ENCODE data around the gene DDX46.

The DDX46 gene

DNA sequence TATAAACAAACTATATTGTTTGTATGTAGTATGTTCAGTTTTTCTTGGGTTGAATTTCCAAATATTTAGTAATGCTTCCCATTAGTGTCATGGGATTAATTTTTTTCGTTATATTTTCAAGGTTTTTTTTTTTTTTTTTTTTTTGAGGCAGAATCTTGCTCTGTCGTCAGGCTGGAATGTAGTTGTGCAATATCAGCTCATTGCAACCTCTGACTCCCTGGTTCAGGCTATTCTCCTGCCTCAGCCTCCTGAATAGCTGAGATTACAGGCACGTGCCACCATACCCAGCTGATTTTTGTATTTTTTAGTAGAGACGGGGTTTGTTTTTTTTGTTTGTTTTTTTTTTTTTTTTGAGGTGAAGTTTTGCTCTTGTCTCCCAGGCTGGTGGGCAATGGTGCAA, 10.6 kb downstream of the DDX46 start:
- TF ChIP-seq, protein P1, sequence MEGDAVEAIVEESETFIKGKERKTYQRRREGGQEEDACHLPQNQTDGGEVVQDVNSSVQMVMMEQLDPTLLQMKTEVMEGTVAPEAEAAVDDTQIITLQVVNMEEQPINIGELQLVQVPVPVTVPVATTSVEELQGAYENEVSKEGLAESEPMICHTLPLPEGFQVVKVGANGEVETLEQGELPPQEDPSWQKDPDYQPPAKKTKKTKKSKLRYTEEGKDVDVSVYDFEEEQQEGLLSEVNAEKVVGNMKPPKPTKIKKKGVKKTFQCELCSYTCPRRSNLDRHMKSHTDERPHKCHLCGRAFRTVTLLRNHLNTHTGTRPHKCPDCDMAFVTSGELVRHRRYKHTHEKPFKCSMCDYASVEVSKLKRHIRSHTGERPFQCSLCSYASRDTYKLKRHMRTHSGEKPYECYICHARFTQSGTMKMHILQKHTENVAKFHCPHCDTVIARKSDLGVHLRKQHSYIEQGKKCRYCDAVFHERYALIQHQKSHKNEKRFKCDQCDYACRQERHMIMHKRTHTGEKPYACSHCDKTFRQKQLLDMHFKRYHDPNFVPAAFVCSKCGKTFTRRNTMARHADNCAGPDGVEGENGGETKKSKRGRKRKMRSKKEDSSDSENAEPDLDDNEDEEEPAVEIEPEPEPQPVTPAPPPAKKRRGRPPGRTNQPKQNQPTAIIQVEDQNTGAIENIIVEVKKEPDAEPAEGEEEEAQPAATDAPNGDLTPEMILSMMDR (conservative IDR thresholded peaks at IDR 0.05) = no peak
- no peak overlapping the region for H3K27ac ChIP-seq

DNA sequence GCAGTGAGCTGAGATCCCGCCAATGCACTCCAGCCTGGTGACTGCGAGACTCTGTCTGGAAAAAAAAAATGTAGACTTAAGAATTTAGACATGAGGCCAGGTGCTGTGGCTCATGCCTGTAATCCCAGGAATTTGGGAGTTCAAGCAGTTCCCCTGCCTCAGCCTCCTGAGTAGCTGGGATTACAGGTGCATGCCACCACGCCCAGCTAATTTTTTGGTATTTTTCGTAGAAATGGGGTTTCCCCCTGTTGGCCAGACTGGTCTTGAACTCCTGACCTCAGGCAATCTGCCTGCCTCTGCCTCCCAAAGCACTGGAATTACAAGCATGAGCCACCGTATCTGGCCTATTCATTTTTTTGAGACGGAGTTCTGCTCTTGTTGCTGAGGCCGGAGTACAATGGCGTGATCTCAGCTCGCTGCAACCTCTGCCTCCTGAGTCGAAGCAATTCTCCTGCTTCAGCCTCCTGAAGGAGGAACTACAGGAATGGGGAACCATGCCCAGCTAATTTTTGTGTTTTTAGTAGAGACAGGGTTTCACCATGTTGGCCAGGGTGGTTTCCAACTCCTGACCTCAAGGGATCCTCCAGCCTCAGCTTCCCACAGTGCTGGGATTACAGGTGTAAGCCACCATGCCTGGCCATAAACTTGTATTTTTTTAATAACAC, 14.0 kb downstream of the DDX46 start:
- H3K27ac ChIP-seq = no peak overlapping the region
- TF ChIP-seq, protein P1 (conservative IDR thresholded peaks at IDR 0.05) = no peak

DNA sequence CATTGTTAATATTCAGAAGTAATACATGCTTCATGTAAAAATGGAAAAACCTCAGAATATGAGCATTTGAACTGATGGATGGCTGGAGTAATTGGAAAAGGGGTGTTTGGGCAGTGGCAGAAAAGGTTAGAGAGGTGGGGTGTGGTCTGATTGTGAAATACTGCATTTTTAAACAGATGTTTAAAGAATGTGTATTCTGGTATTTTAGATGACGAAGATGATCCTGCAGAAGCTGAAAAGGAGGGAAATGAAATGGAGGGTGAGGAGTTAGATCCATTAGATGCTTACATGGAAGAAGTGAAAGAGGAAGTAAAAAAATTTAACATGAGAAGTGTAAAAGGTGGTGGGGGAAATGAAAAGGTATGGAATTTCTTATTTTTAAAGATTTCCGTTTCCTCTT, 18.8 kb downstream of the DDX46 start:
- H3K27ac ChIP-seq = no peak overlapping the region
- TF ChIP-seq, protein P1 (conservative IDR thresholded peaks at IDR 0.05) = no peak

DNA sequence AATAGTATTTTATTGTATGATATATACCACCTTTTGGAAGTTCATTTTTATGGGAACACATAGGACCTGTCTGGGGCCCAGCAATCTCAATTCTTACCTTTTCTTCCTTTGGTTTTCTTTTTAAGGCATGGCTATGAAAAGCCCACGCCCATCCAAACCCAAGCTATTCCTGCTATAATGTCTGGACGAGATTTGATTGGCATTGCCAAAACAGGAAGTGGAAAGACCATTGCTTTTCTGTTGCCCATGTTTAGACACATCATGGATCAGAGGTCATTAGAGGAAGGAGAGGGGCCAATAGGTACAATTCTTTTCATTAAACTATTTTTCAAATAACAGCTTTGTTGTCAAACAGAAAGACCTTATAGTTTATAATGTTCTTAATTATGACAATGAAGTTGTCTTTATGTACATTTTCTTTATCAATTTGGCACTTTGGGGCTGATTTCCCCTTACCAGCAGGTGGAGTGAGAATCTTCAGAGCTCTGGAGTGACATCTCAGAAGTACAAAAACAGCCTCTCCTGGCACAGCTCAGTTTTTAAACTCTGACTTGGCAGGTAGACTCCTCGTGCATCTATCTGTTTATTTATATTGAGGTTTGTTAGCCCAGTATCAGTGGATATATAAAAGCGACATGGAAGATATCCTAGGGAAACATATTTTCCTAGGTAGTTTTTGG, 25.8 kb downstream of the DDX46 start:
- peak overlapping the region; percentile 16; the same call in 1 of the 2 replicates for H3K27ac ChIP-seq
- TF ChIP-seq, protein P1 (conservative IDR thresholded peaks at IDR 0.05) = peak; percentile 65

DNA sequence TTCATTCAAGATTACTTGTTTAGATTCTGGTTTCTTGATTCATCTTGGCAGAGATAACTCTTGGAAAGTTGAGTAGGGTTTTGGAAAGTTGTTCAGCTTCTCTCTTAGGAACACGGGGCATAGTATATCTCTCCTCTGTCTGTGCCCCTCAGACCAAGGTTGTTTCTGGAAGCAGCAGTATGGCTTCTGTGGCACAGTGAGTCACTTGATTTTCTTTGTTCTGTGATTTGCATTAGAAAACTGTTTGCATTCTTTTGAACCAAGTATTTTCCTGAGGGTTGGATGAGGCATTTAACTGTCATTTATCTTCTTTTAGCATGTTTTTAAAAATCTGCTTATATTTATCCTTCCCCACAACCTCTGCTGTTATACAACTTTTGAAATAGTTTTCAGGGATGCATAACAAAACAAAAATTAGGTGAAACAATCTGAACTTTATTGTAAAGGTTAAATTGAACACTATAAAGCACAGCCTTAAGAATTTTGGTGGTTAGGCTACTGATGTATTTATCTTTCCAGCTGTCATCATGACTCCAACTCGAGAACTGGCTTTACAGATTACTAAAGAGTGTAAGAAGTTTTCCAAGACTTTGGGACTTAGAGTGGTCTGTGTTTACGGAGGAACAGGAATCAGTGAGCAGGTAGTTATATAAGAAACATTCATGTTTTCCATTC, 26.5 kb downstream of the DDX46 start:
- peak overlapping the region; percentile 16; the same call in 1 of the 2 replicates for H3K27ac ChIP-seq
- TF ChIP-seq, protein P1 (conservative IDR thresholded peaks at IDR 0.05) = no peak

DNA sequence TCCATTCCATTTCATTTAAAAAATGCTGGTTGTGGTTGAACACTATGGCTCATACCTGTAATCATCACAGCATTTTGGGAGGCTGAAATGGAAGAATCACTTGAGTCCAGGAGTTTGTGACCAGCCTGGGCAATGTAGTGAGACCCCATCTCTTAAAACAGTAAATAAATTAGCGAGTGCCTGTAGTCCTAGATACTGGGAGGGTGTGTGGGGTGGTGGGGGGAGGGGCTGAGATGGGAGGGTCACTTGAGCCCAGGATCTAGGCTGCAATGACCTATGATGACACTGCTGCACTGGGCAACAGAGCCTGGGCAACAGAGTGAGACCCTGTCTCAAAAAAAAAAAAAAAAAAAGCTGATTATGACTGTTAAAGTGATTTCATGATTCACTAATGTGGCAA, 29.1 kb downstream of the DDX46 start:
- TF ChIP-seq, protein P1 (conservative IDR thresholded peaks at IDR 0.05) = no peak
- no peak overlapping the region for H3K27ac ChIP-seq

DNA sequence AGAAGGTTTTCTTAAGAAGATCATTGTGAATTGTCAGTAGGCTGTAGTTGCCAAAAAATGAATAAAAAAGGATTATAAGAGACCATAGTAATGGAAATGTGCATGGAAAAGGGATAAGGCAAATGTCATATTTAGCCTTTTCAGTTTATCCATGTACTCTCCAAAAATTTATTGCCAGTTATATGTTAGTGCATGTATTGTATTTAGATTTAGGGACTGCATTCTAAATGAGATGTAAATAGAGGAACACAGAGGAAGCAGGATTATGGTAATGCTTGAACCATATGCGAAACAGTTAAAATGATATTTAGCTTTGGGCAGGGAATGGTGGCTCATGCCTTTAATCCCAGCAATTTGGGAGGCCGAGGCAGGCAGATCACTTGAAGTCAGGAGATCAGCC, 33.0 kb downstream of the DDX46 start:
- TF ChIP-seq, protein P1 (conservative IDR thresholded peaks at IDR 0.05) = no peak
- no peak overlapping the region for H3K27ac ChIP-seq

Data from VCaP (cell line).